Endothelial cell of umbilical vein (primary cell): ENCODE measurements around the gene TRAPPC12. TPM values are rescaled to one million over a fixed set of nuclear protein-coding genes. Genes with fewer than 3 reads are reported as not detected.

Experiments
- BruUV-seq: library from RNA; stranded (reverse); fragments of 400-500 nt; replicated peaks from 2 replicates; lab custom pipeline; 2021; lab: Mats Ljungman, UMichigan
- CTCF ChIA-PET: fragments of 300-600, 350-600 bp; sonication (Branson Sonifier 250); formaldehyde crosslinking; loops from one replicate; lab custom pipeline; 2021; ENCODE audit warnings: antibody characterized with exemption, inconsistent platforms; lab: Charles Lee
- POLR2A ChIA-PET: fragments of 300-600, 350-600 bp; sonication (Branson Sonifier 250); formaldehyde crosslinking; loops from one replicate; lab custom pipeline; 2021; ENCODE audit warnings: antibody characterized with exemption, inconsistent platforms; lab: Charles Lee
- DNase-seq: peaks from one replicate; pipeline ENCODE4 v3.0.0-alpha.2; 2011; ENCODE audit warnings: low read depth, low spot score
- FAIRE-seq: peaks from 2 replicates; lab custom pipeline; 2011; peaks lifted over from hg19 to GRCh38; lab: Jason Lieb, UNC
- H2AFZ ChIP-seq: 2 replicates; pipeline ENCODE4 v1.6.0; 2012; ENCODE audit warnings: low read depth, low read length, control low read depth, inconsistent platforms
- H3K27ac ChIP-seq: 2 replicates; pipeline ENCODE4 v1.5.1; 2011; ENCODE audit warnings: low read depth, mild to moderate bottlenecking, control low read depth, low read length, moderate library complexity; ENCODE audit not compliant: insufficient read depth
- H3K27me3 ChIP-seq, 2 experiments: 2 replicates each; pipeline versions ENCODE4 v1.6.0 to v1.6.1; 2011; ENCODE audit warnings: low read length in 2 of 2, mixed read lengths in 1 of 2; ENCODE audit not compliant: control insufficient read depth in 2 of 2, insufficient read depth in 2 of 2
- H3K36me3 ChIP-seq, 2 experiments: 2 replicates in 1 of 2; 3 replicates in 1 of 2; pipeline ENCODE4 v1.5.1; 2011; ENCODE audit warnings: low read length in 2 of 2, mild to moderate bottlenecking in 1 of 2, moderate library complexity in 1 of 2; ENCODE audit not compliant: control insufficient read depth in 2 of 2, insufficient read depth in 2 of 2; ENCODE audit errors: extremely low read depth in 1 of 2
- H3K4me1 ChIP-seq: 3 replicates; pipeline ENCODE4 v1.5.1; 2011; ENCODE audit warnings: mild to moderate bottlenecking, low read length; ENCODE audit not compliant: control insufficient read depth, insufficient read depth; ENCODE audit errors: extremely low read depth
- H3K4me2 ChIP-seq: 2 replicates; pipeline ENCODE4 v1.6.1; 2011; ENCODE audit warnings: low read length, control low read depth, mixed read lengths; ENCODE audit not compliant: insufficient read depth
- H3K4me3 ChIP-seq, 3 experiments: fragments of 200-600 bp in 1 of 3; sonication (generic), shearing (Covaris generic) in 1 of 3; replicated peaks in 1 of 3; 2 replicates each; pipeline ENCODE4 v1.5.1; 2011 to 2016; ENCODE audit warnings: control low read depth in 3 of 3, low read length in 3 of 3, mild to moderate bottlenecking in 2 of 3, inconsistent platforms in 1 of 3, low read depth in 1 of 3, moderate library complexity in 1 of 3; ENCODE audit not compliant: insufficient read depth in 1 of 3
- H3K79me2 ChIP-seq: 2 replicates; pipeline ENCODE4 v1.6.0; 2012; ENCODE audit warnings: low read length, inconsistent platforms; ENCODE audit not compliant: control insufficient read depth, insufficient read depth
- H3K9ac ChIP-seq: replicated peaks from 2 replicates; pipeline ENCODE3; 2011; ENCODE audit warnings: low read length, control low read depth; ENCODE audit not compliant: insufficient read depth; ENCODE audit errors: extremely low read depth
- H3K9me1 ChIP-seq: replicated peaks from 3 replicates; pipeline ENCODE4 v1.6.0; 2011; ENCODE audit warnings: mild to moderate bottlenecking, low read length; ENCODE audit not compliant: control insufficient read depth, insufficient read depth; ENCODE audit errors: extremely low read depth
- H3K9me3 ChIP-seq: replicated peaks from 2 replicates; pipeline ENCODE4 v1.5.1; 2012; ENCODE audit warnings: low read length, inconsistent platforms; ENCODE audit not compliant: control insufficient read depth, insufficient read depth
- H4K20me1 ChIP-seq: replicated peaks from 2 replicates; pipeline ENCODE3; 2011; ENCODE audit warnings: mild to moderate bottlenecking, low read length; ENCODE audit not compliant: control insufficient read depth, insufficient read depth; ENCODE audit errors: extremely low read depth
- EZH2 ChIP-seq: IDR thresholded peaks from 2 replicates; pipeline ENCODE4 v1.6.1; 2012; ENCODE audit warnings: borderline replicate concordance, low read depth, mild to moderate bottlenecking, moderate library complexity, low read length, inconsistent platforms; ENCODE audit not compliant: severe bottlenecking
- FOS ChIP-seq: IDR thresholded peaks from 2 replicates; pipeline ENCODE4 v1.6.1; 2011; ENCODE audit warnings: mild to moderate bottlenecking, low read length, moderate library complexity, borderline replicate concordance; ENCODE audit not compliant: insufficient read depth
- GATA2 ChIP-seq: IDR thresholded peaks from 2 replicates; pipeline ENCODE4 v1.7.0; 2011; ENCODE audit warnings: low read depth, mild to moderate bottlenecking, moderate library complexity, mixed read lengths, low read length; ENCODE audit not compliant: insufficient read length, insufficient read depth
- MYC ChIP-seq: IDR thresholded peaks from one replicate; pipeline ENCODE4 v1.6.1; 2011; ENCODE audit warnings: mild to moderate bottlenecking, low read depth, low read length
- POLR2A ChIP-seq: IDR thresholded peaks from 2 replicates; pipeline ENCODE4 v1.6.1; 2012; ENCODE audit warnings: low read depth, mild to moderate bottlenecking, control low read depth, low read length
- POLR2AphosphoS5 ChIP-seq: IDR thresholded peaks from 2 replicates; pipeline ENCODE4 v1.6.1; 2012; ENCODE audit warnings: low read depth, mild to moderate bottlenecking, control low read depth, low read length, moderate library complexity; ENCODE audit not compliant: insufficient read depth
- dilution Hi-C: fragments of 300-500 bp; cut with MboI; formaldehyde crosslinking; loops from one replicate; pipeline ENCODE4 v1.15.0; 2019; ENCODE audit warnings: low sequenced_read_pairs; ENCODE audit not compliant: extremely low pct_ligation_motif_present
- intact Hi-C: fragments of 100-400 bp; cut with micrococcal nuclease; formaldehyde crosslinking; loops from one replicate; pipeline ENCODE4 v1.10.0; 2022
- polyA plus RNA-seq, 4 experiments: library from polyadenylated mRNA; depleted of rRNA in 3 of 4; stranded (reverse) in 3 of 4; unstranded in 1 of 4; fragments of >200 nt; gene quantifications; 2 replicates each; pipeline versions ENCODE4 v1.2.1 to v1.2.3, GENCODE V29; 2011 to 2012; ENCODE audit warnings: missing spikeins in 1 of 4
- total RNA-seq: library from RNA; stranded (reverse); gene quantifications from 2 replicates; pipeline ENCODE4 v1.2.3, GENCODE V29; 2021
- TF ChIP-seq, protein P1 (sequence below), 2 donors: IDR thresholded peaks; 1 replicate in 1 of 2; 2 replicates in 1 of 2; pipeline ENCODE4 v1.5.1; 2011; ENCODE audit warnings: low read length in 2 of 2, mild to moderate bottlenecking in 2 of 2, moderate library complexity in 2 of 2, control low read depth in 1 of 2, inconsistent platforms in 1 of 2, low read depth in 1 of 2; ENCODE audit not compliant: insufficient read depth in 1 of 2; ENCODE audit errors: extremely low read depth in 1 of 2
- TF ChIP-seq, protein P2 (sequence below): IDR thresholded peaks from 2 replicates; pipeline ENCODE4 v1.6.1; 2011; ENCODE audit not compliant: insufficient read depth, insufficient read length

Gene TRAPPC12
- total and polyA plus RNA-seq, 2 donors (not counting 3 experiments of a cell fraction or from before 2014, with no cell fraction given): 47.5 to 81.5 TPM

DNA sequence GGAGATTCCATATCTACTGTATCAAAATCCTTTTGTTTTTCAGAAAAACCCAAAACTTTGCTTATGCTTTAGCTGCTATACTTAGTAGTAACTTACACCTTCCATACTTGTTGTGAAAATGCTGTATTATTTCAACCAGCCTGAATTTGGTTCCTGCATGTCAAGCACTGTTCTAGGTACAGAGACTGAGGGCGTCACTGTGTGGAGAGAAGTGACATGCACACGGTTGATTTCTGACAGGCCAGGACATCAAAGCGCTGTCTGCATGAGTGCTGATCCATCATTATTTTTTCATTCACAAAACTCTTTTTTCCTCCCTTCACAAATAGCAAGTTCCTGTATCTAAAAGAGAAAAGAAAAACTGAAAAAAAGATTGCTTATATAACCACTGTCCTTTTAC is 31.6 kb downstream of the TRAPPC12 start:
- BruUV-seq: no TSS peak

More for the DNA sequence above, 31.6 kb downstream of the TRAPPC12 start:
- Histone ChIP-seq H3K9me1 (no peaks in the 10 kb centered on the region), H3K27me3 (no peaks in the 10 kb centered on the region), H4K20me1 (no peaks in the 10 kb centered on the region), H3K4me1 (no peaks in the 10 kb centered on the region), H3K27ac (no peak overlapping the region), H3K36me3 (peaks cover 0 to 3% of the 10 kb centered on the region in 2 experiments), H3K79me2 (peaks cover under 1% of the 10 kb centered on the region), H3K9ac (no peak overlapping the region), H3K9me3 (no peaks in the 10 kb centered on the region), H3K4me3 (no peak overlapping the region), H3K4me2 (no peak overlapping the region), H2AFZ (no peak overlapping the region)
- POLR2A ChIA-PET: no interaction called here
- TF ChIP-seq POLR2A (no peak), POLR2AphosphoS5 (no peak), MYC (no peak), EZH2 (no peak), FOS (no peak), GATA2 (no peak)
- TF ChIP-seq, protein P1, sequence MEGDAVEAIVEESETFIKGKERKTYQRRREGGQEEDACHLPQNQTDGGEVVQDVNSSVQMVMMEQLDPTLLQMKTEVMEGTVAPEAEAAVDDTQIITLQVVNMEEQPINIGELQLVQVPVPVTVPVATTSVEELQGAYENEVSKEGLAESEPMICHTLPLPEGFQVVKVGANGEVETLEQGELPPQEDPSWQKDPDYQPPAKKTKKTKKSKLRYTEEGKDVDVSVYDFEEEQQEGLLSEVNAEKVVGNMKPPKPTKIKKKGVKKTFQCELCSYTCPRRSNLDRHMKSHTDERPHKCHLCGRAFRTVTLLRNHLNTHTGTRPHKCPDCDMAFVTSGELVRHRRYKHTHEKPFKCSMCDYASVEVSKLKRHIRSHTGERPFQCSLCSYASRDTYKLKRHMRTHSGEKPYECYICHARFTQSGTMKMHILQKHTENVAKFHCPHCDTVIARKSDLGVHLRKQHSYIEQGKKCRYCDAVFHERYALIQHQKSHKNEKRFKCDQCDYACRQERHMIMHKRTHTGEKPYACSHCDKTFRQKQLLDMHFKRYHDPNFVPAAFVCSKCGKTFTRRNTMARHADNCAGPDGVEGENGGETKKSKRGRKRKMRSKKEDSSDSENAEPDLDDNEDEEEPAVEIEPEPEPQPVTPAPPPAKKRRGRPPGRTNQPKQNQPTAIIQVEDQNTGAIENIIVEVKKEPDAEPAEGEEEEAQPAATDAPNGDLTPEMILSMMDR (IDR thresholded peaks at IDR 0.05; ENCODE audit: extremely low read depth in 1 of 2, insufficient read depth in 1 of 2, low read depth in 1 of 2, low read length in 2 of 2): no peak
- TF ChIP-seq, protein P2, sequence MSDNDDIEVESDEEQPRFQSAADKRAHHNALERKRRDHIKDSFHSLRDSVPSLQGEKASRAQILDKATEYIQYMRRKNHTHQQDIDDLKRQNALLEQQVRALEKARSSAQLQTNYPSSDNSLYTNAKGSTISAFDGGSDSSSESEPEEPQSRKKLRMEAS: no peak
- intact Hi-C loops: no loop called here
- DNase-seq (no peak), FAIRE-seq (no peak)
- CTCF ChIA-PET: no interaction called here
- dilution Hi-C loops: no loop called here
